ENCODE data around the gene ALG9. TPM values are rescaled to one million over a fixed set of nuclear protein-coding genes. Genes with fewer than 3 reads are reported as not detected.

The ALG9 gene
- total and polyA plus RNA-seq, 9 donors = 12.0 to 43.5 (median 29.3) TPM

DNA sequence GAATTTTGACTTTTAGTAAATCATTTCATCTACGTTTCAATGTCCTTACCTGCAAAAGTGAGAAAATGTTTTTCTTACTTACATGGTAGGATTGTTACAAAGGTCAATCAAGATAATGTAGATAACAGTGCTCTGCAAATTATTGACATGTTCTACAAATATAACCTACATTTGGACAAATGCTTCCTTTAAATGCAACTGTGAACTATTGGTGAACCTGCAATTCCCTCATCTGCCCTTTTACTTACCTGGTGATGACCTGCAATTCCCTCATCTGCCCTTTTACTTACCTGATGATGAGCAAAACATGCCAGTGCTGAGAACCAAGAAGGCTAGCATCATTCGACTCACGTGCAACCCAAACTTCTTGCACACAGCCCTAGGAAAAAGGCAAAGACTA, 11.1 kb downstream of the ALG9 start:
- Histone ChIP-seq H3K4me3 (no peak overlapping the region), H3K36me3 (no peaks in the 10 kb centered on the region), H3K27ac (no peak overlapping the region), H3K4me1 (ENCODE audit: insufficient read depth) (no peaks in the 10 kb centered on the region), H3K9me3 (no peaks in the 10 kb centered on the region), H3K27me3 (no peaks in the 10 kb centered on the region)
- DNase-seq = no peak
- 92 to 97% (median 95%) methylated on average over 3 of the region's 3 CpGs for WGBS, 3 donors
- intact Hi-C loops (cut with DNase I) = no loop called here
- no peak for TF ChIP-seq EP300 (IDR thresholded peaks at IDR 0.05)
- TF ChIP-seq, protein P1, sequence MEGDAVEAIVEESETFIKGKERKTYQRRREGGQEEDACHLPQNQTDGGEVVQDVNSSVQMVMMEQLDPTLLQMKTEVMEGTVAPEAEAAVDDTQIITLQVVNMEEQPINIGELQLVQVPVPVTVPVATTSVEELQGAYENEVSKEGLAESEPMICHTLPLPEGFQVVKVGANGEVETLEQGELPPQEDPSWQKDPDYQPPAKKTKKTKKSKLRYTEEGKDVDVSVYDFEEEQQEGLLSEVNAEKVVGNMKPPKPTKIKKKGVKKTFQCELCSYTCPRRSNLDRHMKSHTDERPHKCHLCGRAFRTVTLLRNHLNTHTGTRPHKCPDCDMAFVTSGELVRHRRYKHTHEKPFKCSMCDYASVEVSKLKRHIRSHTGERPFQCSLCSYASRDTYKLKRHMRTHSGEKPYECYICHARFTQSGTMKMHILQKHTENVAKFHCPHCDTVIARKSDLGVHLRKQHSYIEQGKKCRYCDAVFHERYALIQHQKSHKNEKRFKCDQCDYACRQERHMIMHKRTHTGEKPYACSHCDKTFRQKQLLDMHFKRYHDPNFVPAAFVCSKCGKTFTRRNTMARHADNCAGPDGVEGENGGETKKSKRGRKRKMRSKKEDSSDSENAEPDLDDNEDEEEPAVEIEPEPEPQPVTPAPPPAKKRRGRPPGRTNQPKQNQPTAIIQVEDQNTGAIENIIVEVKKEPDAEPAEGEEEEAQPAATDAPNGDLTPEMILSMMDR (IDR thresholded peaks at IDR 0.05) = no peak
- TF ChIP-seq POLR2A (IDR thresholded peaks at IDR 0.05) = no peak

DNA sequence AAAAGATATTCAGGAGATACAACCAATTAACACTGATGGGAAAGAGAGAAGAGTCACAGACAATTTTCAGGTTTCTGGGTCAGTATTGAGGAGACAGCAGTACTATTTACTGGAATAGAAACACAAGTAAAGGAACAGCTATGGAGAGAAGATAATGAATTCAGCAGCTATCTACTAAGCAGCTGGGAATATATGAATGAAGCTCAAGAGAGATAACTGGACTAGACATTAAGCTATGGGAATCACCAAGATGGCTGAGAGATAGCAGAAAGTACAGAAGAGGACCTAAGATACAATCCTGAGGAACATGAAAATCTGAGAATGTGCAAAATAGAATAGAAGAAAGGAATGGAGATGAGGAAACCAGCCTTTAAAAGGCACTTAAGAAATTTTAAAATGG, 15.9 kb downstream of the ALG9 start:
- intact Hi-C loops (cut with DNase I) = no loop called here
- Histone ChIP-seq H3K27ac (no peak overlapping the region), H3K27me3 (no peaks in the 10 kb centered on the region), H3K9me3 (no peaks in the 10 kb centered on the region), H3K4me1 (ENCODE audit: insufficient read depth) (no peaks in the 10 kb centered on the region), H3K4me3 (no peak overlapping the region), H3K36me3 (no peaks in the 10 kb centered on the region)
- no peak for DNase-seq
- TF ChIP-seq POLR2A (IDR thresholded peaks at IDR 0.05) (no peak), EP300 (IDR thresholded peaks at IDR 0.05) (no peak)
- TF ChIP-seq, protein P1 (IDR thresholded peaks at IDR 0.05) = no peak

DNA sequence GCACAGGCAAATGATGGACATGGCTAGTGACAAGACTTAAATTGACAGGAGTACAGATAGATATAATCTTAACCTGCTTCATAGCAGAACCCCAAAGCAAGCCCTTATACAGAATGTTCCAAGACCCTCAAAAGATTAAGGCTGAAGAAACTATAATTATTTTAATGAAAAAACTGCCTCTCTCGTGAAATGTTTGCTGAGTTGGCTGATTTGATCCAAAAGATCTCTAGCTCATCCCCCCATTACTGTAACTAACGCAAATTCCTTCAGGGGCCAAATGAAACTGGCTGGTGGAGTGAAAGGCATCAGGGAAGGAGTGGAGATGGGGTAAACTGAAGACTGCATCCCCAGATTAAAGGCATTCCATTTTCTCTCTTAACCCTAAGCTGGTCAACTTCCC, 19.3 kb downstream of the ALG9 start:
- whole genome bisulfite sequencing, 3 donors = 64 to 73% (median 70%) methylated on average over 2 of the region's 2 CpGs

DNA sequence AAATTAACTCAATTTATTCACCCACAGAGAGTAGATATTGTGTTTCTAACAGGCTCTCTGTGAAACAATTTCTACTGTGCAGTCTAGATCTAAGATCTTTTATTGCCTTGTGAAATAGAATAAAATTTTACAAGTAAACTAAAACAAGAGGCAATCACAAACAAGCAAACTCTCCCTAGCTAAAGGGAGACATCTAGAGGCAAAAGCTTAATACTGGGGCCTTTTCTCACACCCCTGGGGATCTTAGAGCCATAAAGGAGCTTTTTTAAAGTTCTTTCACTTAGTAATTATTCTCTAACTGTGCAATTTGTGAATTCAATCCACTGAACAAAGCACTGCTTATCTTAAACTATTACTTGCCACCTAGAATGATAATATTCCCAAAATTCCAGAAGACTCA, 19.7 kb downstream of the ALG9 start:
- TF ChIP-seq EP300 (IDR thresholded peaks at IDR 0.05) (no peak), POLR2A (IDR thresholded peaks at IDR 0.05) (no peak)
- Histone ChIP-seq H3K27me3 (no peaks in the 10 kb centered on the region), H3K4me1 (ENCODE audit: insufficient read depth) (no peaks in the 10 kb centered on the region), H3K36me3 (no peaks in the 10 kb centered on the region), H3K4me3 (no peak overlapping the region), H3K27ac (no peak overlapping the region), H3K9me3 (no peaks in the 10 kb centered on the region)
- intact Hi-C loops (cut with DNase I) = no loop called here
- DNase-seq = no peak

More for the DNA sequence above, 19.3 kb downstream of the ALG9 start:
- Histone ChIP-seq H3K27me3 (no peaks in the 10 kb centered on the region), H3K4me3 (no peak overlapping the region), H3K36me3 (no peaks in the 10 kb centered on the region), H3K4me1 (ENCODE audit: insufficient read depth) (no peaks in the 10 kb centered on the region), H3K9me3 (no peaks in the 10 kb centered on the region), H3K27ac (no peak overlapping the region)
- intact Hi-C loops (cut with DNase I) = no loop called here
- TF ChIP-seq, protein P1 (IDR thresholded peaks at IDR 0.05) = no peak
- TF ChIP-seq POLR2A (IDR thresholded peaks at IDR 0.05) (no peak), EP300 (IDR thresholded peaks at IDR 0.05) (no peak)
- DNase-seq = no peak

DNA sequence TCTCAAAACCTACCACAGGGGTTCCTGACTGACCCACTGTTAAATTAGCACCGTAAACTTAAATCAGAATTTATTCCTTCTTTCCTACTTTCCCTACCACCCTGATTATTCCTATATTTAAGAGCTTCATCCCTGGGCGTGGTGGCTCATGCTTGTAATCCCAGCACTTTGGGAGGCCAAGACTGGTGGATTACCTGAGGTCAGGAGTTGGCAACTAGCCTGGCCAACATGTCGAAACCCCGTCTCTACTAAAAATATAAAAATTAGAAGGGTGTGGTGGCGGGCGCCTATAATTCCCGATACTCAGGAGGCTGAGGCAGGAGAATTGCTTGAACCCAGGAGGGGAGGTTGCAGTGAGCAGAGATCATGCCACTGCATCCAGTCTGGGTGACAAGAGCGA, 20.3 kb downstream of the ALG9 start:
- no peaks in the 10 kb centered on the region for H3K9me3 ChIP-seq
- TF ChIP-seq POLR2A (IDR thresholded peaks at IDR 0.05) (no peak), EP300 (IDR thresholded peaks at IDR 0.05) (no peak)
- TF ChIP-seq, protein P1 (IDR thresholded peaks at IDR 0.05) = no peak
- no peak overlapping the region for H3K27ac ChIP-seq
- no peaks in the 10 kb centered on the region for H3K27me3 ChIP-seq
- H3K36me3 ChIP-seq = no peaks in the 10 kb centered on the region
- no peaks in the 10 kb centered on the region for H3K4me1 ChIP-seq (ENCODE audit: insufficient read depth)
- DNase-seq = no peak
- 93 to 96% (median 94%) methylated on average over 8 of the region's 8 CpGs for WGBS, 3 donors
- intact Hi-C loops (cut with DNase I) = no loop called here
- no peak overlapping the region for H3K4me3 ChIP-seq

Data from ovary (tissue), 9 donors.